Liver (tissue), 9 donors: ENCODE results near the gene DBNDD2. TPM values are rescaled to one million over a fixed set of nuclear protein-coding genes. Genes with fewer than 3 reads are reported as not detected.
A peak's percentile ranks its signal among the peaks of the same experiment; 100 is the strongest.

Source experiments
- DNase-seq: peaks from one replicate; pipeline ENCODE4 v3.0.0-alpha.2; 2017; ENCODE audit warnings: low spot score
- H3K27ac ChIP-seq, 2 donors: one replicate each; pipeline ENCODE4 v1.7.0; 2013; ENCODE audit warnings: inconsistent platforms in 2 of 2, low read length in 2 of 2, control low read depth in 1 of 2, low read depth in 1 of 2, mild to moderate bottlenecking in 1 of 2
- H3K27me3 ChIP-seq, 4 donors: one replicate each; pipeline versions ENCODE4 v1.6.1 to v1.7.0; 2013; ENCODE audit warnings: low read length in 3 of 4, inconsistent platforms in 1 of 4, mild to moderate bottlenecking in 1 of 4, moderate library complexity in 1 of 4; ENCODE audit not compliant: control insufficient read depth in 4 of 4, insufficient read depth in 4 of 4
- H3K36me3 ChIP-seq, 4 donors: one replicate each; pipeline versions ENCODE4 v1.6.1 to v1.7.0; 2013; ENCODE audit warnings: low read length in 3 of 4, mild to moderate bottlenecking in 3 of 4, low read depth in 1 of 4, moderate library complexity in 1 of 4; ENCODE audit not compliant: control insufficient read depth in 4 of 4, insufficient read depth in 3 of 4
- H3K4me1 ChIP-seq, 4 donors: one replicate each; pipeline versions ENCODE4 v1.6.1 to v1.7.0; 2013; ENCODE audit warnings: low read length in 3 of 4, mild to moderate bottlenecking in 3 of 4, moderate library complexity in 1 of 4; ENCODE audit not compliant: control insufficient read depth in 4 of 4, insufficient read depth in 4 of 4
- H3K4me3 ChIP-seq, 3 donors: one replicate each; pipeline versions ENCODE4 v1.6.1 to v1.7.0; 2013; ENCODE audit warnings: low read length in 3 of 3, control low read depth in 1 of 3, low read depth in 1 of 3, mild to moderate bottlenecking in 1 of 3
- H3K9ac ChIP-seq, 2 donors: one replicate each; pipeline ENCODE4 v1.7.0; 2013; ENCODE audit warnings: low read length in 2 of 2, mild to moderate bottlenecking in 2 of 2, moderate library complexity in 2 of 2, control low read depth in 1 of 2, low read depth in 1 of 2
- H3K9me3 ChIP-seq, 4 donors: one replicate each; pipeline versions ENCODE4 v1.6.1 to v1.7.0; 2013; ENCODE audit warnings: low read length in 3 of 4; ENCODE audit not compliant: control insufficient read depth in 4 of 4
- EGR1 ChIP-seq, 2 donors: IDR thresholded peaks; 2 replicates each; pipeline ENCODE4 v1.6.1; 2016 to 2018; ENCODE audit warnings: antibody characterized with exemption in 2 of 2, low read depth in 2 of 2
- FOXA1 ChIP-seq: IDR thresholded peaks from 2 replicates; pipeline ENCODE4 v1.6.1; 2016; ENCODE audit warnings: antibody characterized with exemption
- FOXA2 ChIP-seq: IDR thresholded peaks from 2 replicates; pipeline ENCODE4 v1.6.1; 2016; ENCODE audit warnings: antibody characterized with exemption
- GABPA ChIP-seq, 2 donors: IDR thresholded peaks in 1 of 2; conservative IDR thresholded peaks in 1 of 2; 2 replicates each; pipeline ENCODE4 v1.6.1; 2016; ENCODE audit warnings: antibody characterized with exemption in 2 of 2, mild to moderate bottlenecking in 1 of 2, moderate library complexity in 1 of 2
- HNF4A ChIP-seq, 2 donors: conservative IDR thresholded peaks; 2 replicates each; pipeline ENCODE4 v1.6.1; 2016; ENCODE audit warnings: antibody characterized with exemption in 2 of 2, mild to moderate bottlenecking in 2 of 2
- HNF4G ChIP-seq: IDR thresholded peaks from 2 replicates; pipeline ENCODE4 v1.6.1; 2016; ENCODE audit warnings: antibody characterized with exemption
- JUND ChIP-seq, 2 donors: IDR thresholded peaks; 2 replicates each; pipeline ENCODE4 v1.6.1; 2016; ENCODE audit warnings: antibody characterized with exemption in 2 of 2
- RAD21 ChIP-seq, 2 donors: IDR thresholded peaks; 2 replicates each; pipeline ENCODE4 v1.6.1; 2016; ENCODE audit warnings: antibody characterized with exemption in 2 of 2, mild to moderate bottlenecking in 2 of 2
- RXRA ChIP-seq, 2 donors: IDR thresholded peaks; 2 replicates each; pipeline ENCODE4 v1.6.1; 2017 to 2018; ENCODE audit warnings: antibody characterized with exemption in 2 of 2, mild to moderate bottlenecking in 1 of 2
- SP1 ChIP-seq: IDR thresholded peaks from 2 replicates; pipeline ENCODE4 v1.6.1; 2018; ENCODE audit warnings: antibody characterized with exemption, mild to moderate bottlenecking
- TAF1 ChIP-seq: conservative IDR thresholded peaks from 2 replicates; pipeline ENCODE4 v1.6.1; 2016; ENCODE audit warnings: antibody characterized with exemption, mild to moderate bottlenecking
- YY1 ChIP-seq: IDR thresholded peaks from 2 replicates; pipeline ENCODE4 v1.6.1; 2016; ENCODE audit warnings: antibody characterized with exemption, mild to moderate bottlenecking
- WGBS: extraction: QIAGEN DNeasy Blood & Tissue Kit; methylation state at CpG from one replicate; pipeline ENCODE4 v1.1.7; 2013; 5-methylcytosine and 5-hydroxymethylcytosine counted together
- polyA plus RNA-seq, 2 donors: library from polyadenylated mRNA; stranded (reverse) in 1 of 2; unstranded in 1 of 2; fragments of 200-250 nt in 1 of 2; fragments of >200 nt in 1 of 2; fragmentation: Nextera tagmentation in 1 of 2; extraction: Ambion mirVana in 1 of 2; gene quantifications; one replicate each; pipeline versions ENCODE4 v1.2.1 to v1.2.3, GENCODE V29; 2013 to 2015
- total RNA-seq, 2 donors: library from RNA; depleted of rRNA; stranded (reverse); fragments of >200 nt; gene quantifications; one replicate each; pipeline ENCODE4 v1.2.3, GENCODE V29; 2014
- TF ChIP-seq, protein P1 (sequence below): IDR thresholded peaks from 2 replicates; pipeline ENCODE4 v1.6.1; 2016; ENCODE audit warnings: antibody characterized with exemption
- TF ChIP-seq, protein P2 (sequence below): fragments of 150-350 bp; IDR thresholded peaks from 2 replicates; pipeline ENCODE4 v1.5.1; 2017; ENCODE audit warnings: improper control_type of control experiment, low read depth, low read length; ENCODE audit not compliant: missing input control
- TF ChIP-seq, protein P3 (sequence below): IDR thresholded peaks from 2 replicates; pipeline ENCODE4 v1.6.1; 2016; ENCODE audit warnings: antibody characterized with exemption
- TF ChIP-seq, protein P4 (sequence below): IDR thresholded peaks from 2 replicates; pipeline ENCODE4 v1.6.1; 2016; ENCODE audit warnings: antibody characterized with exemption
- TF ChIP-seq, protein P5 (sequence below): IDR thresholded peaks from 2 replicates; pipeline ENCODE4 v1.6.1; 2016; ENCODE audit warnings: antibody characterized with exemption, mild to moderate bottlenecking
- donor health status: healthy.
- donor health status: healthy.
- donor health status: healthy.
- donor health status: healthy.
- donor health status: healthy.

Gene DBNDD2
- total and polyA plus RNA-seq, 4 donors: 2.1 to 4.6 (median 2.7) TPM

DNA sequence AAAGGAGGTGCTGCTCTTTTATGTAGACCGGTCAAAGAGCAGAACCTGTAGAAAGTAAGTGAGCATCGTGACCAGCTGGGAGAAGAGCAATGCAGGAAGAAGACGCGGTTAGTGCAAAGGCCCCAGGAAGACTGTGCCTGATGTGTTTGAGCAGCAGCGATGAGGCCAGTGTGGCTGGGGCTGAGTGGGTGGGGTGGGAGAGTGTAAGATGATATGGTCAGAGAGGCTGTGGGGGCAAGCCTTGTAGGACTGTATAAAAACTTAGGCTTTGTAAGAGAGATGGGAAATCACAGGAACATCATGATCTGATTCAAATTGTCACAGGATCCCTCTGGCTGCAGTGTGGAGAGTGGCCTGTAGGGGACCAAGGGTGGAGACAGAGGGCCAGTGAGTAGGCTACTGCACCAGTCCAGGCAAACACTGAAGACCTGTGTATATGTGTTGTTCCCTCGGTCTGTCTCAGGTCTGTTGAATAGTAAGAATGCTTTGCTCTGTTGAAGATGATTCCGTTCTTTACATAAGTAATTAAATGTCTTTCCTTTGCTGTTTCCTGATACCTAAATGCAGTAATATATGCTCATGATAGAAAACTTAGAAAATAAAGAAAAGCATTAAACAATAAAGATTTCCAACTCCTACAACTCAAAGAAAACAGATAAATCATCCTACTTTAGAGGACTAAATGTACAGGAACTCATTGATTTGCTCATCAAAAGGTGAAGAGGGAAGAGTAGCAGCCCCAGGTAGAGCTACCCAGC lies 37.9 kb downstream of the DBNDD2 start:
- WGBS: 71% methylated on average over 7 of the region's 7 CpGs
- Histone ChIP-seq H3K27ac (no peak overlapping the region), H3K9me3 (no peaks in the 10 kb centered on the region), H3K9ac (no peak overlapping the region), H3K4me1 (no peaks in the 10 kb centered on the region), H3K4me3 (no peak overlapping the region), H3K27me3 (peaks cover 0 to 2% (median 0%) of the 10 kb centered on the region in 4 donors), H3K36me3 (no peaks in the 10 kb centered on the region)
- DNase-seq: no peak
- no peak for TF ChIP-seq YY1
- TF ChIP-seq, protein P1, sequence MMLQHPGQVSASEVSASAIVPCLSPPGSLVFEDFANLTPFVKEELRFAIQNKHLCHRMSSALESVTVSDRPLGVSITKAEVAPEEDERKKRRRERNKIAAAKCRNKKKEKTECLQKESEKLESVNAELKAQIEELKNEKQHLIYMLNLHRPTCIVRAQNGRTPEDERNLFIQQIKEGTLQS: no peak
- TF ChIP-seq FOXA2: no peak
- no peak for TF ChIP-seq SP1
- TF ChIP-seq, protein P2, sequence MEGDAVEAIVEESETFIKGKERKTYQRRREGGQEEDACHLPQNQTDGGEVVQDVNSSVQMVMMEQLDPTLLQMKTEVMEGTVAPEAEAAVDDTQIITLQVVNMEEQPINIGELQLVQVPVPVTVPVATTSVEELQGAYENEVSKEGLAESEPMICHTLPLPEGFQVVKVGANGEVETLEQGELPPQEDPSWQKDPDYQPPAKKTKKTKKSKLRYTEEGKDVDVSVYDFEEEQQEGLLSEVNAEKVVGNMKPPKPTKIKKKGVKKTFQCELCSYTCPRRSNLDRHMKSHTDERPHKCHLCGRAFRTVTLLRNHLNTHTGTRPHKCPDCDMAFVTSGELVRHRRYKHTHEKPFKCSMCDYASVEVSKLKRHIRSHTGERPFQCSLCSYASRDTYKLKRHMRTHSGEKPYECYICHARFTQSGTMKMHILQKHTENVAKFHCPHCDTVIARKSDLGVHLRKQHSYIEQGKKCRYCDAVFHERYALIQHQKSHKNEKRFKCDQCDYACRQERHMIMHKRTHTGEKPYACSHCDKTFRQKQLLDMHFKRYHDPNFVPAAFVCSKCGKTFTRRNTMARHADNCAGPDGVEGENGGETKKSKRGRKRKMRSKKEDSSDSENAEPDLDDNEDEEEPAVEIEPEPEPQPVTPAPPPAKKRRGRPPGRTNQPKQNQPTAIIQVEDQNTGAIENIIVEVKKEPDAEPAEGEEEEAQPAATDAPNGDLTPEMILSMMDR: peak; percentile 52
- no peak for TF ChIP-seq HNF4A (conservative IDR thresholded peaks at IDR 0.05)
- no peak for TF ChIP-seq HNF4G
- TF ChIP-seq JUND (IDR thresholded peaks at IDR 0.05): no peak
- TF ChIP-seq RAD21 (IDR thresholded peaks at IDR 0.05): peak; percentile 32 to 60
- no peak for TF ChIP-seq EGR1 (IDR thresholded peaks at IDR 0.05; ENCODE audit: low read depth in 2 of 2)
- TF ChIP-seq, protein P3, sequence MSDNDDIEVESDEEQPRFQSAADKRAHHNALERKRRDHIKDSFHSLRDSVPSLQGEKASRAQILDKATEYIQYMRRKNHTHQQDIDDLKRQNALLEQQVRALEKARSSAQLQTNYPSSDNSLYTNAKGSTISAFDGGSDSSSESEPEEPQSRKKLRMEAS: no peak
- TF ChIP-seq, protein P4, sequence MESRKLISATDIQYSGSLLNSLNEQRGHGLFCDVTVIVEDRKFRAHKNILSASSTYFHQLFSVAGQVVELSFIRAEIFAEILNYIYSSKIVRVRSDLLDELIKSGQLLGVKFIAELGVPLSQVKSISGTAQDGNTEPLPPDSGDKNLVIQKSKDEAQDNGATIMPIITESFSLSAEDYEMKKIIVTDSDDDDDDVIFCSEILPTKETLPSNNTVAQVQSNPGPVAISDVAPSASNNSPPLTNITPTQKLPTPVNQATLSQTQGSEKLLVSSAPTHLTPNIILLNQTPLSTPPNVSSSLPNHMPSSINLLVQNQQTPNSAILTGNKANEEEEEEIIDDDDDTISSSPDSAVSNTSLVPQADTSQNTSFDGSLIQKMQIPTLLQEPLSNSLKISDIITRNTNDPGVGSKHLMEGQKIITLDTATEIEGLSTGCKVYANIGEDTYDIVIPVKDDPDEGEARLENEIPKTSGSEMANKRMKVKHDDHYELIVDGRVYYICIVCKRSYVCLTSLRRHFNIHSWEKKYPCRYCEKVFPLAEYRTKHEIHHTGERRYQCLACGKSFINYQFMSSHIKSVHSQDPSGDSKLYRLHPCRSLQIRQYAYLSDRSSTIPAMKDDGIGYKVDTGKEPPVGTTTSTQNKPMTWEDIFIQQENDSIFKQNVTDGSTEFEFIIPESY: no peak

DNA sequence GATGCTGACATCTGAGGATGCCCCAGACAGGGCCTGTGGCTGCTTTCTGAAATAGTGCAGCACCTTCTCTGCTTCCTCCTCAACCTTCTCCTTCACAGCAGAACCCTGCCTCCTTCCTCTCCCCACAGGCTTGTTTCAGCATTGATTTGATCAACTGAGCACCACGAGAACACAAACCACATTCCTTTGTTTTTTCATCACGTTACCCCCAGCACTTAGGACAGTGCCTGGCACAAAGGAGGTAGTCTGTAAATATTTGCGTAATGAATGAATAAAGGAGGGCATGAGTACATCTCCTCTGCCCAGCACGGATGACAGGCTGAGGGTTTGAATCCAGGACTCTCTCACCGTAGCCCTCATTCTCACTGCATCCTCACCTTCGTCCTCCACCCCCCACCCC lies 40.2 kb downstream of the DBNDD2 start:
- Histone ChIP-seq H3K27me3 (peaks cover 0 to 2% (median 0%) of the 10 kb centered on the region in 4 donors), H3K9ac (no peak overlapping the region), H3K27ac (no peak overlapping the region), H3K4me3 (no peak overlapping the region), H3K4me1 (no peaks in the 10 kb centered on the region), H3K9me3 (no peaks in the 10 kb centered on the region), H3K36me3 (no peaks in the 10 kb centered on the region)
- DNase-seq: no peak
- 68% methylated on average over 6 of the region's 6 CpGs for WGBS
- TF ChIP-seq, protein P2: no peak
- TF ChIP-seq HNF4G (no peak), HNF4A (conservative IDR thresholded peaks at IDR 0.05) (no peak), RAD21 (IDR thresholded peaks at IDR 0.05) (no peak), EGR1 (IDR thresholded peaks at IDR 0.05; ENCODE audit: low read depth in 2 of 2) (no peak), FOXA2 (no peak), GABPA (IDR thresholded peaks at IDR 0.05 in 1 of 2, conservative IDR thresholded peaks at IDR 0.05 in 1 of 2) (no peak), TAF1 (no peak), SP1 (no peak), RXRA (IDR thresholded peaks at IDR 0.05) (no peak), FOXA1 (no peak)
- TF ChIP-seq, protein P1: no peak
- TF ChIP-seq, protein P5, sequence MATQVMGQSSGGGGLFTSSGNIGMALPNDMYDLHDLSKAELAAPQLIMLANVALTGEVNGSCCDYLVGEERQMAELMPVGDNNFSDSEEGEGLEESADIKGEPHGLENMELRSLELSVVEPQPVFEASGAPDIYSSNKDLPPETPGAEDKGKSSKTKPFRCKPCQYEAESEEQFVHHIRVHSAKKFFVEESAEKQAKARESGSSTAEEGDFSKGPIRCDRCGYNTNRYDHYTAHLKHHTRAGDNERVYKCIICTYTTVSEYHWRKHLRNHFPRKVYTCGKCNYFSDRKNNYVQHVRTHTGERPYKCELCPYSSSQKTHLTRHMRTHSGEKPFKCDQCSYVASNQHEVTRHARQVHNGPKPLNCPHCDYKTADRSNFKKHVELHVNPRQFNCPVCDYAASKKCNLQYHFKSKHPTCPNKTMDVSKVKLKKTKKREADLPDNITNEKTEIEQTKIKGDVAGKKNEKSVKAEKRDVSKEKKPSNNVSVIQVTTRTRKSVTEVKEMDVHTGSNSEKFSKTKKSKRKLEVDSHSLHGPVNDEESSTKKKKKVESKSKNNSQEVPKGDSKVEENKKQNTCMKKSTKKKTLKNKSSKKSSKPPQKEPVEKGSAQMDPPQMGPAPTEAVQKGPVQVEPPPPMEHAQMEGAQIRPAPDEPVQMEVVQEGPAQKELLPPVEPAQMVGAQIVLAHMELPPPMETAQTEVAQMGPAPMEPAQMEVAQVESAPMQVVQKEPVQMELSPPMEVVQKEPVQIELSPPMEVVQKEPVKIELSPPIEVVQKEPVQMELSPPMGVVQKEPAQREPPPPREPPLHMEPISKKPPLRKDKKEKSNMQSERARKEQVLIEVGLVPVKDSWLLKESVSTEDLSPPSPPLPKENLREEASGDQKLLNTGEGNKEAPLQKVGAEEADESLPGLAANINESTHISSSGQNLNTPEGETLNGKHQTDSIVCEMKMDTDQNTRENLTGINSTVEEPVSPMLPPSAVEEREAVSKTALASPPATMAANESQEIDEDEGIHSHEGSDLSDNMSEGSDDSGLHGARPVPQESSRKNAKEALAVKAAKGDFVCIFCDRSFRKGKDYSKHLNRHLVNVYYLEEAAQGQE: no peak
- TF ChIP-seq, protein P3: no peak
- TF ChIP-seq, protein P4: no peak
